ENCODE measurements around the gene EIF5AL1.

GRCh38 chr10:79475119-79475653 lies 37.1 kb upstream of the EIF5AL1 start:
- no peak for TF ChIP-seq CTCF (IDR thresholded peaks at IDR 0.05; ENCODE audit: borderline replicate concordance, extremely low read depth, low read length, poor library complexity, severe bottlenecking)
- no peak for TF ChIP-seq EZH2 (IDR thresholded peaks at IDR 0.05; ENCODE audit: borderline replicate concordance, low read depth, low read length, severe bottlenecking)

Data from DND-41 (cell line).